GM13977 (cell line): Measurements from ENCODE around the gene RNU6-1.

ENCODE experiments used
- DNase-seq: peaks from one replicate; pipeline ENCODE4 v3.0.0; 2012; ENCODE audit warnings: low spot score
- CTCF ChIP-seq: IDR thresholded peaks from 2 replicates; pipeline ENCODE4 v1.5.1; 2012; ENCODE audit warnings: mild to moderate bottlenecking, control low read depth; ENCODE audit not compliant: insufficient read depth; ENCODE audit errors: extremely low read depth, missing control alignments
- in situ Hi-C: fragments of 300-500 bp; cut with MboI; formaldehyde crosslinking; loops from one replicate; pipeline ENCODE4 v1.12.0; 2022; ENCODE audit warnings: low sequenced_read_pairs, low pct_unique_long_range_greater_than_20kb, mixed read lengths, inconsistent platforms; ENCODE audit not compliant: unreplicated experiment

Gene RNU6-1

GRCh38 chr15:67883234-67883773, 43.5 kb upstream of the RNU6-1 start:
- no peak for TF ChIP-seq CTCF
- DNase-seq = no peak
- in situ Hi-C loops = no loop called here

GRCh38 chr15:67882487-67883233, 42.8 kb upstream of the RNU6-1 start:
- peak; percentile 59 for DNase-seq
- in situ Hi-C loops = no loop called here
- no peak for TF ChIP-seq CTCF

- TF ChIP-seq CTCF = no peak
- DNase-seq = no peak
- in situ Hi-C loops = no loop called here
These were observed 40.9 kb upstream of the RNU6-1 start for GRCh38 chr15:67880651-67881182.

GRCh38 chr15:67879440-67880129, 39.7 kb upstream of the RNU6-1 start:
- no peak for DNase-seq
- no peak for TF ChIP-seq CTCF
- in situ Hi-C loops = no loop called here

- no peak for TF ChIP-seq CTCF
- in situ Hi-C loops = no loop called here
- no peak for DNase-seq
These were observed 38.9 kb upstream of the RNU6-1 start for GRCh38 chr15:67878712-67879206.

- no peak for DNase-seq
- no peak for TF ChIP-seq CTCF
- in situ Hi-C loops = no loop called here
These were observed 33.9 kb upstream of the RNU6-1 start for GRCh38 chr15:67873777-67874176.
